ENCODE results near the gene DAB2IP.

Gene DAB2IP

GRCh38 chr9:121609822-121610637 is 41.4 kb upstream of the DAB2IP start (continued):
- TF ChIP-seq ZNF513 (tag by site-specific recombination; IDR thresholded peaks at IDR 0.05) (no peak), ZBTB48 (tag by site-specific recombination; IDR thresholded peaks at IDR 0.05) (peak; percentile 47; the same call in 1 of the 2 replicates), ZBTB8A (tag by site-specific recombination; IDR thresholded peaks at IDR 0.05) (no peak), ZNF768 (tag by site-specific recombination; IDR thresholded peaks at IDR 0.05) (peak; percentile 85; the same call in 1 of the 2 replicates), ZSCAN18 (tag by site-specific recombination; IDR thresholded peaks at IDR 0.05) (no peak), ZNF792 (tag by site-specific recombination; IDR thresholded peaks at IDR 0.05) (no peak), IKZF3 (tag by site-specific recombination; IDR thresholded peaks at IDR 0.05) (no peak), ZNF146 (tag by site-specific recombination; IDR thresholded peaks at IDR 0.05) (no peak), ZXDB (tag by site-specific recombination; IDR thresholded peaks at IDR 0.05) (peak; percentile 52; the same call in 1 of the 2 replicates), OSR2 (tag by site-specific recombination; IDR thresholded peaks at IDR 0.05) (peak; percentile 79), ZNF366 (tag by site-specific recombination; conservative IDR thresholded peaks at IDR 0.05) (peak; percentile 86), ZNF280C (tag by site-specific recombination; IDR thresholded peaks at IDR 0.05) (no peak), ZNF600 (tag by site-specific recombination; IDR thresholded peaks at IDR 0.05) (peak; percentile 89), WT1 (tag by site-specific recombination; IDR thresholded peaks at IDR 0.05) (peak; percentile 13; the same call in 1 of the 2 replicates), ZNF10 (tag by site-specific recombination; IDR thresholded peaks at IDR 0.05) (no peak), ZNF704 (tag by site-specific recombination; IDR thresholded peaks at IDR 0.05) (no peak), ZNF280D (tag by site-specific recombination; IDR thresholded peaks at IDR 0.05) (no peak), GLIS1 (tag by site-specific recombination; IDR thresholded peaks at IDR 0.05) (peak; percentile 31; the same call in 1 of the 2 replicates), ZNF558 (tag by site-specific recombination; IDR thresholded peaks at IDR 0.05) (peak; percentile 40; the same call in 1 of the 2 replicates), ZSCAN23 (tag by site-specific recombination; IDR thresholded peaks at IDR 0.05) (no peak), ZNF239 (tag by site-specific recombination; IDR thresholded peaks at IDR 0.05) (no peak), ZNF391 (tag by site-specific recombination; IDR thresholded peaks at IDR 0.05; ENCODE audit: borderline replicate concordance, low read depth) (no peak), ZNF626 (tag by site-specific recombination; IDR thresholded peaks at IDR 0.05) (no peak)
- TF ChIP-seq, protein P1, sequence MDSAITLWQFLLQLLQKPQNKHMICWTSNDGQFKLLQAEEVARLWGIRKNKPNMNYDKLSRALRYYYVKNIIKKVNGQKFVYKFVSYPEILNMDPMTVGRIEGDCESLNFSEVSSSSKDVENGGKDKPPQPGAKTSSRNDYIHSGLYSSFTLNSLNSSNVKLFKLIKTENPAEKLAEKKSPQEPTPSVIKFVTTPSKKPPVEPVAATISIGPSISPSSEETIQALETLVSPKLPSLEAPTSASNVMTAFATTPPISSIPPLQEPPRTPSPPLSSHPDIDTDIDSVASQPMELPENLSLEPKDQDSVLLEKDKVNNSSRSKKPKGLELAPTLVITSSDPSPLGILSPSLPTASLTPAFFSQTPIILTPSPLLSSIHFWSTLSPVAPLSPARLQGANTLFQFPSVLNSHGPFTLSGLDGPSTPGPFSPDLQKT (IDR thresholded peaks at IDR 0.05; ENCODE audit: borderline replicate concordance, low read depth, low read length), result no peak
- TF ChIP-seq, protein P2, sequence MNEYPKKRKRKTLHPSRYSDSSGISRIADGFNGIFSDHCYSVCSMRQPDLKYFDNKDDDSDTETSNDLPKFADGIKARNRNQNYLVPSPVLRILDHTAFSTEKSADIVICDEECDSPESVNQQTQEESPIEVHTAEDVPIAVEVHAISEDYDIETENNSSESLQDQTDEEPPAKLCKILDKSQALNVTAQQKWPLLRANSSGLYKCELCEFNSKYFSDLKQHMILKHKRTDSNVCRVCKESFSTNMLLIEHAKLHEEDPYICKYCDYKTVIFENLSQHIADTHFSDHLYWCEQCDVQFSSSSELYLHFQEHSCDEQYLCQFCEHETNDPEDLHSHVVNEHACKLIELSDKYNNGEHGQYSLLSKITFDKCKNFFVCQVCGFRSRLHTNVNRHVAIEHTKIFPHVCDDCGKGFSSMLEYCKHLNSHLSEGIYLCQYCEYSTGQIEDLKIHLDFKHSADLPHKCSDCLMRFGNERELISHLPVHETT (tag by site-specific recombination; IDR thresholded peaks at IDR 0.05), result peak; percentile 66; the same call in 1 of the 2 replicates
- TF ChIP-seq, protein P3, sequence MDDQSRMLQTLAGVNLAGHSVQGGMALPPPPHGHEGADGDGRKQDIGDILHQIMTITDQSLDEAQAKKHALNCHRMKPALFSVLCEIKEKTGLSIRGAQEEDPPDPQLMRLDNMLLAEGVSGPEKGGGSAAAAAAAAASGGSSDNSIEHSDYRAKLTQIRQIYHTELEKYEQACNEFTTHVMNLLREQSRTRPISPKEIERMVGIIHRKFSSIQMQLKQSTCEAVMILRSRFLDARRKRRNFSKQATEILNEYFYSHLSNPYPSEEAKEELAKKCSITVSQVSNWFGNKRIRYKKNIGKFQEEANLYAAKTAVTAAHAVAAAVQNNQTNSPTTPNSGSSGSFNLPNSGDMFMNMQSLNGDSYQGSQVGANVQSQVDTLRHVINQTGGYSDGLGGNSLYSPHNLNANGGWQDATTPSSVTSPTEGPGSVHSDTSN (CRISPR knock-in tag; IDR thresholded peaks at IDR 0.05), result no peak
